Epithelial cell of proximal tubule (primary cell): ENCODE data around the gene JTB. TPM values are rescaled to one million over a fixed set of nuclear protein-coding genes. Genes with fewer than 3 reads are reported as not detected.

Experiments used
- DNase-seq: peaks from one replicate; pipeline ENCODE4 v3.0.0-alpha.2; 2011; ENCODE audit warnings: low read depth
- H3K4me3 ChIP-seq: 2 replicates; pipeline ENCODE4 v1.5.1; 2011; ENCODE audit warnings: low read depth, mild to moderate bottlenecking, low read length
- CTCF ChIP-seq: conservative IDR thresholded peaks from 2 replicates; pipeline ENCODE4 v1.5.1; 2012; ENCODE audit warnings: low read depth, mild to moderate bottlenecking, low read length
- total RNA-seq: library from RNA; depleted of rRNA; stranded (reverse); fragments of >200 nt; gene quantifications from 2 replicates; pipeline ENCODE4 v1.2.3, GENCODE V29; 2015

The JTB gene
- total RNA-seq, 1 donor from 2014 or later = 170 TPM

GRCh38 chr1:153960206-153960605 is 17.3 kb downstream of the JTB start:
- DNase-seq = no peak
- TF ChIP-seq CTCF = no peak
- H3K4me3 ChIP-seq = no peak overlapping the region

GRCh38 chr1:153959454-153959853 is 18.0 kb downstream of the JTB start:
- DNase-seq = no peak
- no peak overlapping the region for H3K4me3 ChIP-seq
- TF ChIP-seq CTCF = no peak

GRCh38 chr1:153958961-153959260 is 18.6 kb downstream of the JTB start:
- no peak for TF ChIP-seq CTCF
- DNase-seq = no peak
- H3K4me3 ChIP-seq = peak overlapping the region; percentile 39

DNA sequence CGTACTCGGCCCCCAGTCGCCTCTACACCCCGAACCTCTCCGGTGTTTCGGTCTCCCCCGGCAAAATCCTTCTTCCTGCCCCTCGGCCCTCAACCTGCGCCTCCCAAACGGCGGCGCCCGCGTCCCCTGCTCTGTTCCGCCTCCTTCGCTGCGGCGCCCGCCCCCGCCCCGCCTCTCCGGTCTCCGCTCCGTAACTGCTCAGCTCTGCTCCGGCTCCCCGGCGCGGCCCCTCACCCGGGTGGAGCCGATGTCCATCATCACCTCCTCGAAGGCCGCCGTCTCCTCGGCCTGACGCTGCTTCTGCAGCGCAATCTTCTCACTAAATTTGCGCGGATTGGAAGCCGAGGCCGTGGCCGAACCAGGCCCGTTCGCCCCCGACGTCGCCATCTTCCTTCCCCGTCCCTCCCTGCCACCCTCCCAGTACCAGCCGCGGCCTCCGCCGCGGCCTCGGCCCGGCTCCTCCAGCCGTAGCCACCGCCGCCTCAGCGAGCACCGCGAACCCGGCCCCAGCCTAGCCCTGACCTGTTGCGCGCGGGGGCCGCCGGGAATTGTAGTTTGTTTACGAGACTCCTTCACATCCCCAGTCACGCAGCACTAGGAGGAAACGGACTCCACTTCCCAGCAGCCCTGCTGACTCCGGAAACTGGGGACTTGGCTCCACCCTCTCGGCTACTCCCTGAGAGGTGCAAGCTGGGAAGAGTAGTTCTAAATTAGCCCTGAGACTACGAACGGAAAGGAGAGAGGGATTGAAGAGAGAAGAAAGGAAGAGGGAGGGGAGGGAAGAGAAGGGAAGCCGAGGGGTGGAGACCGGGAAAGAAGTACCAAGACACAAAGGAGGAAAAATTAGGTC is 19.1 kb downstream of the JTB start, which contains the start of gene CRTC2:
Gene CRTC2, minus strand, starts transcription at position 502 of the 850 bp plus-strand sequence. Its CDS starts 115 bp downstream, at position 387.
- peak within 1 kb of the TSS; percentile 96 for H3K4me3 ChIP-seq
- peak; percentile 6 for TF ChIP-seq CTCF
- DNase-seq = peak; percentile 81

- no peak for TF ChIP-seq CTCF
- DNase-seq = no peak
- peak overlapping the region; percentile 96 for H3K4me3 ChIP-seq
These were observed 19.7 kb downstream of the JTB start for GRCh38 chr1:153957744-153958110.

DNA sequence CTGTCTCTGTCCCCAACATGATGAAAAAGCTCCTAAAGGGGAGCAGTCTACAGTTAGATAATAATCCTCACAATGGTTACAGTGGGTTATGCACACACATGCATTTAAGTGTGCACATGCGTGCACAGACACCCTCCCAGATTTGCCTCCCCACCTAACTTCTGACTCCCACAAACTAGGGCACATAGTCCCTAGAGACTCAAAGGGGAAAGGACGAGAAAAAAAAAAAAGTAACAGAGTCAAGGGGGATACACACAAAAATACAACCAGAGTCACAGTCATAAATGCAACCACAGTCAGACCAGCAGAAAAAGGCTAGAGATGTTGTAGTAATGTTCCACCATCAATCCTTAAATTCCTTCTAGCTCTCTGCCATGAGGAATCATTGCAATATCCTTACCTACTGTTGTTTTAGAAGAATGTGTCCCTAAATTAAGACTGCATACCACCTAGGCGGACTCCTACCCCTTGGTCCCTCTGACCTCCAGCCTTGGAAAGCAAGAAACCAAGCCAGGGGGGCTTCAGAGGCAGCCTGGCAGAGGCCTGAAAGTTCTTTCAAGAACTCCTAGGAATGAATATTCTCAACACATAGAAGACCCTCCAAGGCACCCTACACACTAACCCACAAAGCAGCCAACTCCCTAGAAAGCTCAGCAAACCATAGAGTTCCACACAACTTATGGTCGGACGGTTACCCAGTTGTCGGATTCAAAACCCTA is 20.3 kb downstream of the JTB start:
- TF ChIP-seq CTCF = no peak
- DNase-seq = no peak
- peak overlapping the region; percentile 96 for H3K4me3 ChIP-seq
